Muscle layer of duodenum (tissue), 2 donors: ENCODE data around the gene SGPL1.

Source experiments
- H3K27ac ChIP-seq: one replicate; pipeline ENCODE4 v1.7.0; 2013; ENCODE audit warnings: mild to moderate bottlenecking, low read length
- H3K27me3 ChIP-seq: one replicate; pipeline ENCODE4 v1.7.0; 2013; ENCODE audit warnings: low read depth, mild to moderate bottlenecking, control low read depth, low read length
- H3K36me3 ChIP-seq, 2 donors: one replicate each; pipeline ENCODE4 v1.7.0; 2013; ENCODE audit warnings: low read length in 2 of 2, control low read depth in 1 of 2, mild to moderate bottlenecking in 1 of 2; ENCODE audit not compliant: insufficient read depth in 2 of 2, control insufficient read depth in 1 of 2
- H3K4me1 ChIP-seq, 2 donors: one replicate each; pipeline ENCODE4 v1.7.0; 2013; ENCODE audit warnings: low read length in 2 of 2, mild to moderate bottlenecking in 2 of 2, control low read depth in 1 of 2, moderate library complexity in 1 of 2; ENCODE audit not compliant: insufficient read depth in 2 of 2, control insufficient read depth in 1 of 2
- H3K4me3 ChIP-seq, 2 donors: one replicate each; pipeline ENCODE4 v1.7.0; 2013; ENCODE audit warnings: low read length in 2 of 2, low read depth in 1 of 2, mild to moderate bottlenecking in 1 of 2
- H3K9me3 ChIP-seq, 2 donors: one replicate each; pipeline ENCODE4 v1.7.0; 2013; ENCODE audit warnings: low read length in 2 of 2, control low read depth in 1 of 2, mild to moderate bottlenecking in 1 of 2; ENCODE audit not compliant: control insufficient read depth in 1 of 2
- donor health status: healthy.

Gene SGPL1

GRCh38 chr10:70910486-70911341 lies 95.0 kb downstream of the SGPL1 start:
- Histone ChIP-seq H3K4me3 (no peak overlapping the region), H3K27me3 (no peaks in the 10 kb centered on the region), H3K9me3 (no peaks in the 10 kb centered on the region), H3K4me1 (peaks cover 0 to 26% of the 10 kb centered on the region in 2 donors), H3K27ac (no peak overlapping the region), H3K36me3 (no peaks in the 10 kb centered on the region)

DNA sequence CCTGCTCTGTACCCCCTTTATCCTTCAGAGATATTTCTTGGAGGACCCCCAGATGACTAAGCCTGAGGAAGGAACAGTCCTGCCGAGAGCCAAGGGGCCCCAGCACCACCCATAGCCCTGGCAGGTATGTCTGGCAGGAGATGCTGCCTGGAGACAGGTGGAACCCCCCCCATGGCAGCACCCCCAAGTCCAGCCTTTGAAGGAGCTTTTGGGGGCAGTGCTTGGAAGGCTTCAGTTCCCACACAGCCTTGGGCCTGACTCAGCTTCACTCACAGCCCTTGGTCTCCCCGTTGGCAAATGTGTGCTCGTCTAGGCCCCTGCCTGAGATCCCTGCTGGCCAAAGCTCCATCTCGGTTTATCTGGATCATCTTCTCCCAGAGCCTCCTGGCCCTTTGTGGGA lies 95.6 kb downstream of the SGPL1 start:
- peaks cover 0 to 26% of the 10 kb centered on the region in 2 donors for H3K4me1 ChIP-seq
- no peak overlapping the region for H3K27ac ChIP-seq
- H3K9me3 ChIP-seq = no peaks in the 10 kb centered on the region
- no peak overlapping the region for H3K4me3 ChIP-seq
- no peaks in the 10 kb centered on the region for H3K27me3 ChIP-seq
- no peaks in the 10 kb centered on the region for H3K36me3 ChIP-seq

GRCh38 chr10:70912556-70912955 lies 96.8 kb downstream of the SGPL1 start:
- Histone ChIP-seq H3K4me3 (no peak overlapping the region), H3K27me3 (no peaks in the 10 kb centered on the region), H3K4me1 (peaks cover 0 to 15% of the 10 kb centered on the region in 2 donors), H3K9me3 (no peaks in the 10 kb centered on the region), H3K36me3 (no peaks in the 10 kb centered on the region), H3K27ac (no peak overlapping the region)

GRCh38 chr10:70913191-70913892 lies 97.6 kb downstream of the SGPL1 start:
- Histone ChIP-seq H3K9me3 (no peaks in the 10 kb centered on the region), H3K27ac (no peak overlapping the region), H3K4me1 (peaks cover 0 to 7% of the 10 kb centered on the region in 2 donors), H3K36me3 (no peaks in the 10 kb centered on the region), H3K4me3 (no peak overlapping the region), H3K27me3 (no peaks in the 10 kb centered on the region)

DNA sequence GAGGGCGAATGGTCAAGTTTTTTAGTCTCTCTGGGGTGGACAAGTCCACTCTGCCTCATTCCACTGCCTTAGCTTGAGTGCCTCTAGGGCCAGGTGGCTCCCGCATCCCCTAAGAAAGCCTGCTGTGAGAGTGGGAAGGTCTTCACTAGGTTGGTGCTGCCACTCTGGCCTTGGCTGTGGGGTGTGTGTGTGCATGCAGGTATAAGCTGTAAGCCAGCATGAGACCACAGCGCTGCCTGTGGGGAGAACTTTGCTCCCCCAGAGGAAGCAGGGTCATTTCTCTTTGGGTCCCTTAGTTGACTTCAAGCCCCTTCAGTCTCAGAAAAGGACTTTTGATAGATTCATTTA lies 98.1 kb downstream of the SGPL1 start:
- no peaks in the 10 kb centered on the region for H3K9me3 ChIP-seq
- H3K36me3 ChIP-seq = no peaks in the 10 kb centered on the region
- no peaks in the 10 kb centered on the region for H3K27me3 ChIP-seq
- no peak overlapping the region for H3K27ac ChIP-seq
- H3K4me3 ChIP-seq = no peak overlapping the region
- H3K4me1 ChIP-seq = peaks cover 0 to 5% of the 10 kb centered on the region in 2 donors

DNA sequence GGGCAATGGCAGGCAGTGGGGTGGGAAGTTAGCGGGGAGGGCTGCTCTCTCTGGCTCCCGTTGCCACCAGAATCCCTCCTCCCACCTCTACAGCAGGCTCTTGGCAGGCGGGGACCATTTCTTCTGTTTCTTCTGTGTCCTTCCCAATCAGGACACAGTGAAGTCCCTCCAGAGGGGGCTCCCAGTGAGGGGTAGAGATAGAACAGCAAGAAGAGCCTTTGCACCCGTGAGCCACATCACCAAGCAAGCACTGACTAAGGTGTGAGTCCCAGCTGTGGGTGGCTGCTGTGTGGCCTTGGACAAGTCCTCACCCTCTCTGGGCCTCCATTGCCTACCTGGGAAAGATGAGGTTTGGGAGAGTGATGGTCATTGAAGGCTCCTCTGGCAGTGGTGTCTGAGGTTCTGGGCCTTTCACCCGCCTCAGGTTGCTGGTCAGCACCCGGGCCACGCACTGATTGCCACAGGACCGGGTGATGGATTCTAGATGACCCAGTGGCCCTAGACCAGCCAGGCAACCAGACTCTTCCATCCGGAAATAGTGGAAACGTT lies 98.6 kb downstream of the SGPL1 start:
- no peaks in the 10 kb centered on the region for H3K27me3 ChIP-seq
- no peak overlapping the region for H3K4me3 ChIP-seq
- H3K4me1 ChIP-seq = peaks cover 0 to 5% of the 10 kb centered on the region in 2 donors
- H3K27ac ChIP-seq = no peak overlapping the region
- H3K36me3 ChIP-seq = no peaks in the 10 kb centered on the region
- H3K9me3 ChIP-seq = no peaks in the 10 kb centered on the region

DNA sequence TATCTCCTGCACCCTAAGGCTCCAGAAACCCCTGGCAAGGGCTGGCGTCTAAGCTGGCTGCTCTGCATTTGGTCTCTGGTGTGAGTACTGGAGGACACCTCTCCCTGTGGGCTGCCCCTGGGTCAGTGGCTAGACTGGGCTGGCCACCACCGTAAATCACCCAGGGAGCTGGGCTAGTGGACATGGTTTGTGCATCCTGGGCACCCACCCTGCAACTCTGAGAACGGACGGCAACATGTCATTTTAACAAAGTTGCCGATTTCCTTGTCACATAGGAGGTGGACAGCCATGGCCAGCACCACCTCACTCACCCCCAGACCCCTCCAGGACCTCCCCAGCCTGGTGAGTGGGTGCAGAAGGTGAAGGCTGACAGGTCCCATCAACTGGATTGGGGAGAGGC lies 99.5 kb downstream of the SGPL1 start:
- Histone ChIP-seq H3K27me3 (no peaks in the 10 kb centered on the region), H3K4me3 (no peak overlapping the region), H3K36me3 (no peaks in the 10 kb centered on the region), H3K9me3 (no peaks in the 10 kb centered on the region), H3K4me1 (peaks cover 0 to 5% of the 10 kb centered on the region in 2 donors), H3K27ac (no peak overlapping the region)

GRCh38 chr10:70915806-70916205 lies 100.1 kb downstream of the SGPL1 start:
- no peaks in the 10 kb centered on the region for H3K9me3 ChIP-seq
- no peak overlapping the region for H3K27ac ChIP-seq
- H3K27me3 ChIP-seq = no peaks in the 10 kb centered on the region
- peaks cover 0 to 5% of the 10 kb centered on the region in 2 donors for H3K4me1 ChIP-seq
- no peaks in the 10 kb centered on the region for H3K36me3 ChIP-seq
- H3K4me3 ChIP-seq = no peak overlapping the region

- no peaks in the 10 kb centered on the region for H3K27me3 ChIP-seq
- no peaks in the 10 kb centered on the region for H3K9me3 ChIP-seq
- H3K4me3 ChIP-seq = no peak overlapping the region
- H3K4me1 ChIP-seq = peaks cover 0 to 5% of the 10 kb centered on the region in 2 donors
- no peaks in the 10 kb centered on the region for H3K36me3 ChIP-seq
- no peak overlapping the region for H3K27ac ChIP-seq
Observed at GRCh38 chr10:70916241-70916640, 100.5 kb downstream of the SGPL1 start.

DNA sequence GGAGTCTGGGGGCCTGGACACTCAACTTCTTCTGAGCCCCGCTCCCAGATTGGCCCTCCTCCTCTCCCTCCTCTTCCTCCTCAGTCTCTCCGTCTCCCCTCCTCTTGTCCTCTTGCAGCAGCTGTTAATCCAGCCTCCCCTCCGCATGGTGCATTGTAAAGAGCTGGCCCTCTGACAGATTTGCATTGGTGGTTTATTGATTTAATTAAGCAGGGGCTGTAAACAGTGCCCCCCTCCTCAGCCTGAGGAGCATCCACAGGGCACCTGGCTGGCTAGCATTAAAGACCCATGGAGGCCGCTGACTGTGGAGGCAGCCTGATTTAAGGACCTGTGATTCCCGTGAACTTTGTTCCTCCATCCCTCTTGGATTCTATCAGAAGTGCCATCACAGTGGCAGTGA lies 101.5 kb downstream of the SGPL1 start:
- Histone ChIP-seq H3K27ac (no peak overlapping the region), H3K4me3 (no peak overlapping the region)

DNA sequence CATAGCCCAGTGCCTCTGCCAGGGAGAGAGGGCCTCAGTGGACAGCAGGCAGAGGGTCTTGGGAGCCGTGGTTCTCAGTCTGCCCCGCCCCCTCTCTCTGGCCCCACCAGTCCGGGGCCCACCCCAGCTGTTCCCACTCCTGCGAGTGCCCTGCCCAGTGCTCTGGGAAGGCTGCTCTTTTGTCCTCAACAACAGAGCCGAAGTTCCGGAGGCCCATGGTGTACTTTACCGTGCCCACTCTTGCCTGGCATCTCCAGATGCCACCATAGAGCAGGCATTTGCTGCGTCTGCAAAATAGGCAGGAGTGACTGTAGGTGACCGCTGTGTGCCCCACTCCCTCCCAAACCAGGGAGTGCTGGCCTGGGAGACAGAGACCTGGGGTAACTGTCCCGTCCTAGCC lies 101.9 kb downstream of the SGPL1 start:
- Histone ChIP-seq H3K4me1 (peaks cover 0 to 5% of the 10 kb centered on the region in 2 donors), H3K27ac (no peak overlapping the region), H3K36me3 (no peaks in the 10 kb centered on the region), H3K9me3 (no peaks in the 10 kb centered on the region), H3K27me3 (no peaks in the 10 kb centered on the region), H3K4me3 (no peak overlapping the region)

More for the DNA sequence above, 101.5 kb downstream of the SGPL1 start:
- H3K9me3 ChIP-seq = no peaks in the 10 kb centered on the region
- no peaks in the 10 kb centered on the region for H3K27me3 ChIP-seq
- H3K4me1 ChIP-seq = peaks cover 0 to 5% of the 10 kb centered on the region in 2 donors
- no peaks in the 10 kb centered on the region for H3K36me3 ChIP-seq
